PFSK-1 (cell line): ENCODE measurements around the gene NXF3.

Experiments used
- FOXP2 ChIP-seq: optimal IDR thresholded peaks from 2 replicates; pipeline ENCODE3; 2011; ENCODE audit warnings: borderline replicate concordance, control low read depth, inconsistent platforms; ENCODE audit not compliant: insufficient read depth; ENCODE audit errors: extremely low read length, extremely low read depth
- POLR2AphosphoS5 ChIP-seq: IDR thresholded peaks from 2 replicates; pipeline ENCODE4 v1.6.1; 2012; ENCODE audit warnings: low read depth, mild to moderate bottlenecking, control low read depth, low read length, moderate library complexity
- SIN3A ChIP-seq: IDR thresholded peaks from 2 replicates; pipeline ENCODE4 v1.6.1; 2012; ENCODE audit warnings: mild to moderate bottlenecking, low read length, moderate library complexity, borderline replicate concordance; ENCODE audit not compliant: insufficient read depth
- TAF1 ChIP-seq: IDR thresholded peaks from 2 replicates; pipeline ENCODE4 v1.6.1; 2012; ENCODE audit warnings: low read length, control low read depth, borderline replicate concordance; ENCODE audit not compliant: insufficient read depth
- TF ChIP-seq, protein P1 (sequence below), 2 experiments: IDR thresholded peaks; 2 replicates each; pipeline versions ENCODE4 v1.6.1 to v1.8.0; 2011 to 2012; ENCODE audit warnings: low read depth in 2 of 2, low read length in 2 of 2, control low read depth in 1 of 2, inconsistent platforms in 1 of 2, mild to moderate bottlenecking in 1 of 2, moderate library complexity in 1 of 2; ENCODE audit not compliant: insufficient read depth in 1 of 2

DNA sequence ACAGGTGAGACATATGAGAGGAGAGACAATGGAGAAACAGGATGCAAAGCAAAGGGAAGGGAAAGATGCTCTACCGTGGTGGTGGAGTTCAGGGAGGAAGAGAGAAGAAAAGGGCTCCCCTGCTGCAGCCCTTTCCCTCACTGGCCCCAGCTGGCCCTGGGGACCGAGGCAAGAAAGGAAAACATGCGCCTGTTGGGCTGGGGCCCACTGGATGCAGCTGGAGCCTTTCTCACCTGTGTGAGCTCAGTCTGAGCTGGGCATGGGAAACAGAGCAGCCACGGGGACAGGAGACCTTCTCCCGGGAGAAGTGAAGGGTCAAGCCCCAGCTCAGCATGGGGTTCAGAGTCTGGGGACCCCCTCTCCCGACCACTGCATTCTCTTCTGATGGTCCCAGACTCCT is 11.9 kb downstream of the NXF3 start:
- TF ChIP-seq, protein P1, sequence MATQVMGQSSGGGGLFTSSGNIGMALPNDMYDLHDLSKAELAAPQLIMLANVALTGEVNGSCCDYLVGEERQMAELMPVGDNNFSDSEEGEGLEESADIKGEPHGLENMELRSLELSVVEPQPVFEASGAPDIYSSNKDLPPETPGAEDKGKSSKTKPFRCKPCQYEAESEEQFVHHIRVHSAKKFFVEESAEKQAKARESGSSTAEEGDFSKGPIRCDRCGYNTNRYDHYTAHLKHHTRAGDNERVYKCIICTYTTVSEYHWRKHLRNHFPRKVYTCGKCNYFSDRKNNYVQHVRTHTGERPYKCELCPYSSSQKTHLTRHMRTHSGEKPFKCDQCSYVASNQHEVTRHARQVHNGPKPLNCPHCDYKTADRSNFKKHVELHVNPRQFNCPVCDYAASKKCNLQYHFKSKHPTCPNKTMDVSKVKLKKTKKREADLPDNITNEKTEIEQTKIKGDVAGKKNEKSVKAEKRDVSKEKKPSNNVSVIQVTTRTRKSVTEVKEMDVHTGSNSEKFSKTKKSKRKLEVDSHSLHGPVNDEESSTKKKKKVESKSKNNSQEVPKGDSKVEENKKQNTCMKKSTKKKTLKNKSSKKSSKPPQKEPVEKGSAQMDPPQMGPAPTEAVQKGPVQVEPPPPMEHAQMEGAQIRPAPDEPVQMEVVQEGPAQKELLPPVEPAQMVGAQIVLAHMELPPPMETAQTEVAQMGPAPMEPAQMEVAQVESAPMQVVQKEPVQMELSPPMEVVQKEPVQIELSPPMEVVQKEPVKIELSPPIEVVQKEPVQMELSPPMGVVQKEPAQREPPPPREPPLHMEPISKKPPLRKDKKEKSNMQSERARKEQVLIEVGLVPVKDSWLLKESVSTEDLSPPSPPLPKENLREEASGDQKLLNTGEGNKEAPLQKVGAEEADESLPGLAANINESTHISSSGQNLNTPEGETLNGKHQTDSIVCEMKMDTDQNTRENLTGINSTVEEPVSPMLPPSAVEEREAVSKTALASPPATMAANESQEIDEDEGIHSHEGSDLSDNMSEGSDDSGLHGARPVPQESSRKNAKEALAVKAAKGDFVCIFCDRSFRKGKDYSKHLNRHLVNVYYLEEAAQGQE (IDR thresholded peaks at IDR 0.05; ENCODE audit: insufficient read depth in 1 of 2, low read depth in 2 of 2, low read length in 2 of 2): no peak
- TF ChIP-seq SIN3A (no peak), POLR2AphosphoS5 (no peak), TAF1 (no peak), FOXP2 (no peak)
